ENCODE results near the gene BPNT1.

GRCh38 chr1:220129479-220130210 is 40.1 kb upstream of the BPNT1 start:
- TF ChIP-seq, protein P1, sequence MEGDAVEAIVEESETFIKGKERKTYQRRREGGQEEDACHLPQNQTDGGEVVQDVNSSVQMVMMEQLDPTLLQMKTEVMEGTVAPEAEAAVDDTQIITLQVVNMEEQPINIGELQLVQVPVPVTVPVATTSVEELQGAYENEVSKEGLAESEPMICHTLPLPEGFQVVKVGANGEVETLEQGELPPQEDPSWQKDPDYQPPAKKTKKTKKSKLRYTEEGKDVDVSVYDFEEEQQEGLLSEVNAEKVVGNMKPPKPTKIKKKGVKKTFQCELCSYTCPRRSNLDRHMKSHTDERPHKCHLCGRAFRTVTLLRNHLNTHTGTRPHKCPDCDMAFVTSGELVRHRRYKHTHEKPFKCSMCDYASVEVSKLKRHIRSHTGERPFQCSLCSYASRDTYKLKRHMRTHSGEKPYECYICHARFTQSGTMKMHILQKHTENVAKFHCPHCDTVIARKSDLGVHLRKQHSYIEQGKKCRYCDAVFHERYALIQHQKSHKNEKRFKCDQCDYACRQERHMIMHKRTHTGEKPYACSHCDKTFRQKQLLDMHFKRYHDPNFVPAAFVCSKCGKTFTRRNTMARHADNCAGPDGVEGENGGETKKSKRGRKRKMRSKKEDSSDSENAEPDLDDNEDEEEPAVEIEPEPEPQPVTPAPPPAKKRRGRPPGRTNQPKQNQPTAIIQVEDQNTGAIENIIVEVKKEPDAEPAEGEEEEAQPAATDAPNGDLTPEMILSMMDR (IDR thresholded peaks at IDR 0.05), result no peak
- no peak for TF ChIP-seq POLR2A (IDR thresholded peaks at IDR 0.05)

Data from heart left ventricle (tissue), 13 donors.